ENCODE measurements around the gene ABCG4.
"Not testable (repeated sequence)": the region's sequence is repeated elsewhere in the genome, so short reads cannot be mapped to it uniquely, and the experiment has no call there.

Gene ABCG4

DNA sequence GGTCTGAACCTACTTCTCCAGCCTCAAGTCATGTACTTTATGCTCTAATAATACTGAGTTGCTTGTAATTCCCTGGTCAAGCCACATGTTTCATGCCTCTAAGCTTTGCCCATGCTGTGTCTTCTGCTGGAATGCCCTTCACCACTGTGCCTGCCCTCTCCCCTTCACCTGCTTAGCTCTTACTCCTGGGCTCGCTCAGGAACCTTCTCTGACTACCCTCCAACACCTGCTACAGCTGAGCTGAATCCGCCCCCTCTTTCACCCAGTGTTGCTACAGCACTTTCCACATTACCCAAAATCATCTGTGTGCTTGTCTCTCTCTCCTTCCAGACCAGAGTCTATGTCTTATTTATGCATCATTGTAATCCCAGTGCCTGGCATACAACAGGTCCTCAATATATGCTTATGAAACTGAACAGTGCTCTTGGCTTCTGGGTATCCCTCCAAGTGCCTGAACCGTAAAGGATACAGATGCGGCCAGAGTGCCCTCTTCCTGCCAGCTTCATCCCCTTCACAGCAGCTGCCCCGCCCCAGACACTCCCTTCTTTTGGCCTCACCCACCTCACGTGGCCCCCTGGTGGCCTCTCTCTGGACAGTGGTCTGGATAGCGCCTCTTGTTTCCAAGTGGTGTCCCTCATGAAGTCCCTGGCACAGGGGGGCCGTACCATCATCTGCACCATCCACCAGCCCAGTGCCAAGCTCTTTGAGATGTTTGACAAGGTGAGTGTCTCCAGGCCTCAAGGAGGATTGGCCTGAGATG lies 7.1 kb downstream of the ABCG4 start:
- DNase-seq, result no peak

DNA sequence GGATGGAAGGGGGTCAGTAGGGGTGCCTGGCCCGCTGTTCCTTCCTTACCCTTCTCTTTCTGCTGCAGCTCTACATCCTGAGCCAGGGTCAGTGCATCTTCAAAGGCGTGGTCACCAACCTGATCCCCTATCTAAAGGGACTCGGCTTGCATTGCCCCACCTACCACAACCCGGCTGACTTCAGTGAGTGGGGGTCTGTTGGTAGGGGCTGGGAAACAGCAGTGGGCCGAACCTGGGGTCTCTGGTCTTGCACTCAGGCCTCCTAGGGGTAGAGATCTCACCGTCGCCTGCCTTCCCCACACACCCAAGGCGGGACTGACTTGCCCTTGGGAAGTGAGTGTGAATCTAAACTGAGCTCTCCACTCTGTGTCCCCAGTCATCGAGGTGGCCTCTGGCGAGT lies 7.6 kb downstream of the ABCG4 start:
- DNase-seq, result no peak

DNA sequence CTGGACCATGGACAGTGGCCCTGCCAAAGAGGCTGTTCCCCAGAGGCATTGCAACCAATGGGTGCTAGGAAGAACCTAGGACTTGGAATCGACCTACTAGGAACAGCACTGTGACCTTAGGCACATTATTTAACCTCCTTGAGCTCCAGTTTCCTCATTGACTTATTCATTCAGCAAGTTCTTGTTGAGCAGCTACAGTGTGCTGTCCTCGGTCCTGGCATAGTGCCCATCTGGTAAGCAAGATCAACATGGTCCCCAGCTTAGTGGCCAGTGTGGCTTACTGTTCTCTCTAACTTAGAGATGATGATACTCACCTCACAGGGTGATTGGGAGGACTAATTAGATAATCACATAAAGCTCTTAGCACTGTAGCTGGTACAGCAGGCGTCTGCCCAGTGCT lies 8.2 kb downstream of the ABCG4 start:
- DNase-seq, result no peak

DNA sequence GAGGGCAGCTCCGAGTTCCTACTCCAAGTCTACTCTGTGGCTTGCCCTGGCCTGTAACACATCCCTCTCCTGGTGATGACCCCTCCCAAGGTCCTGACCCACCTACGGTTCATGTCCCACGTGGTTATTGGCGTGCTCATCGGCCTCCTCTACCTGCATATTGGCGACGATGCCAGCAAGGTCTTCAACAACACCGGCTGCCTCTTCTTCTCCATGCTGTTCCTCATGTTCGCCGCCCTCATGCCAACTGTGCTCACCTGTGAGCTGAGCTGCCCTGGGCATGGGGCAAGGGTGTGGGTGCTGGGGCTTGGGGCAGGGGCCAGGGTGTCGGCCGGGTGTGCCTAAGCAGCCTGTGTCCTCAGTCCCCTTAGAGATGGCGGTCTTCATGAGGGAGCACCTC lies 9.6 kb downstream of the ABCG4 start:
- DNase-seq, result no peak

DNA sequence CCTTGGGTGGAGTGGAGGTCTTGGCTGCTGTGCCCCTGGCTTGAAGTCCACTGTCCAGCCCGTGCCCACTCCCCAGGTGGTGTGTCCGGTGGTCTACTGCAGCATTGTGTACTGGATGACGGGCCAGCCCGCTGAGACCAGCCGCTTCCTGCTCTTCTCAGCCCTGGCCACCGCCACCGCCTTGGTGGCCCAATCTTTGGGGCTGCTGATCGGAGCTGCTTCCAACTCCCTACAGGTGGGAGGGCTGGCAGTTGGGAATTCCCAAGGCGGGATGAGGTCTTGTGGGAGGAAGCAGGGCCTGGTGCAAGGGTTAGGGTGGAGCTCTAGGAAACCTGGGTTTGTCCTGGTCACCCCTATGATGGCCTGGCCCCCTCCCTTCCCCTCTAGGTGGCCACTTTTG lies 11.3 kb downstream of the ABCG4 start:
- DNase-seq, result no peak

DNA sequence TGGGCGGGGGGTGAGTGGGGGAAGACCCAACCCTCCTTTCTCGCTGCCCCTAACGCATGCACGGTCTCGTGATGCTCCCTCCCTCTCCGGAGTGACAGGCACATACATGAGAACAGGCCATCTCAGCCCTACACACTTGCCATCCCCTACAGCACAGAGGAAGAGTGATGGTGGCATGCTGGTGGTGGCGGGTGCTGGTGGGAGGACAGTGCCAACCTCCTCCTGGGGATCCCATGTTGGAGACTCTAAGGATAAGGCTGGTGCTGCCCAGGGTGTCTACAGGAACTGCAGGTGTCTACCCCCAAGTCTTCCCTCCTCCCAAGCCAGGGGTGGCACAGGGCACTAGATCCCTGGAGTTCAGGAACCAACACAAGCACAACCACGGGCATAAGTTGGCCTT lies 13.0 kb downstream of the ABCG4 start:
- DNase-seq, result no peak

DNA sequence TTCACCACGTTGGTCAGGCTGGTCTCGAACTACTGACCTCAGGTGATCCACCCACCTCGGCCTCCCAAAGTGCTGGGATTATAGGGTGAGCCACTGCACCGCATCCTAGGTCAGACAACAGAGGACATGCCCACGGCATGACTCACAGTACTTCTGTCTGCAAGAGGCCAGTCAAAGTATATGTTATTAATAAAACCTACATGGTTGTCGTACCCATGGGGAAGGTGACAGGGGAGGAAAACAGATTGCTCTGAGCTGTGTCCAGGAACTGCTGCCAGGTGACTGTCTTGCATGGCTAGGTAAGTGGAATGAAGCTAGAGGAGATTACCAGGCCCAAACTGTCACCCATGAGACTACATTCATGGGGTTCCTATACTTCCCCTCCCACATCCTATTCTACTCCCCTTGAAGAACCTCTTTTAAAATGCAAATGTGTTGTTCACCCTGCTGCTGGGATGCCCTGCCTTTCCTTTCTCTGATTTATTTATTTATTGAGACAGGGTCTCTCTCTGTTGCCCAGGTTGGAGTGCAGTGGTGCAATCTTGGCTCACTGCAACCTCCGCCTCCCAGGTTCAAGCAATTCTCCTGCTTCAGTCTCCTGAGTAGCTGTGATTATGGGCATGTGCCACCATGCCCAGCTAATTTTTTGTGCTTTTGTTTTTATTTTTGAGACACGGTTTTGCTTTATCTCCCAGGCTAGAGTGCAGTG lies 17.7 kb downstream of the ABCG4 start:
- no peak for DNase-seq

DNA sequence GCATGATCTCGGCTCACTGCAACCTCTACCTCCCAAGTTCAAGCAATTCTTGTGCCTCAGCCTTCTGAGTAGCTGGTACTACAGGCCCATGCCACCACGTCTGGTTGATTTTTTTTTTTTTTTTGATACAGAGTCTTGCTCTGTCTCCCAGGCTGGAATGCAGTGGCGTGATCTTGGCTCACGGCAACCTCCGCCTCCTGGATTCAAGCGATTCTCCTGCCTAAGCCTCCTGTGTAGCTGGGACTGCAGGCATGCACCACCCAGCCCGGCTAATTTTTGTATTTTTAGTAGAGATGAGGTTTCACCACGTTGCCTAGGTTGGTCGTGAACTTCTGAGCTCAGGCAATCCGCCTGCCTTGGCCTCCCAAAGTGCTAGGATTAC lies 18.2 kb downstream of the ABCG4 start:
- not testable (repeated sequence) for DNase-seq

DNA sequence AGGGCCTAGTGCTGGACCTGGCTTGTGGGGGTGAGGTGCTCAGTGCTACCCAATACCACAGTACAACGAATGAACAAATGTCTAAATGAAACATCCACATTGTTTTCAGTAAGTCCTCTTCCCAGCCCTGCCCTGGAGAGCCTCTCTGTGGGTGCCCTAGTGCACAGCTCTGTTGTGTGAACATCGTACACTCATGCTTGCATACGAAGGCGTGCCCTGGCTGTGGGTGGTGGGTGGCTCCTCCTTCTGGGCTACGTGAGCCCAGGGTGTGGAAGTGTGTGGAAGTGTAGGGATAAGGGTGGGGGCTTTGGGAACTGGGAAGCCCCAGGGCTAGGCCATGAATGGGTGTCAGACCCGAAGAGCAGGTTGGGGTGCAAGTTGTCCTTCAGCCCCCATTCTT lies 19.1 kb downstream of the ABCG4 start:
- no peak for DNase-seq

DNA sequence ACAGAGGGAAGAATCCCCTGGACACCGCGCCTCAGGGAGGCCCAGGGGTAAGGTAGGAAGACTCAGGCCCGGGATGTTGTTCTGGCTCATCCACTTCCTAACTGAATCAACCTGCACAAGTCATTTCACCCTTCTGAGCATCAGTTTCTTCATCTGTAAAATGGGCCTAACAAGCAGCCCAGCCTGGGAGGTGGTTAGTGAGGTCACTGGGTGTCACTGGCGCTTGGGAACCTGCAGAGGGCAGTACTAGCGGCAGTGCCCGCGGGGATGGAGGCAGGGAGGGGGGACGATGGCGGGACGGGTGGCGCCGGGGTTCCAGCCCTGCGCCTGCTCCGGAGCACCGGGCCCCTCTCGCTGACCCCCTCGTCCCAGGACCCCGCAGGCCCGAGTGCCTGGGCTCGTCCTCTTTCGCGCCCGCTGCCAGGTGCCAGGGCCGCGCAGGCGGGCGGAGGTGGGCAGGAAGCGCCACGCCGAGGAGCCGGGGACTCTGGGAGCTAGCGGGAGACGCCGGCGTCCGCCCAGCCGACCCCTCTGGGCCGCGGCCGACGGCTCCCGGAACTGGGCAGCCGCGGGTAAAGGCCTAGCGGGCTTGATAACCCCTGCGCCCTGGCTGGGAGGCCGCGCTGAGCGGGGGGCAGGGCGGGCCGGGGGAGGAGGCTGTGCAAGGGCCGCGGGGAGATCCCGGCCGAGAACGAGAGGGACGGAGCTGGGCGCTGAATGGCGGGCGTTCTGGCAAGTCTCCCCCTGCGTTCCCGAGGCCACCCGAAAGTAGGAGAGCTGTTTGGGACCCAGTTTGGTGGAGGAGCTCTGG lies 19.8 kb downstream of the ABCG4 start, which contains the start of gene NLRX1:
Gene NLRX1, plus strand, starts transcription at position 255 of the 811 bp plus-strand sequence. CDS start 2,679 bp downstream, outside the sequence.
- DNase-seq, result peak; percentile 85

DNA sequence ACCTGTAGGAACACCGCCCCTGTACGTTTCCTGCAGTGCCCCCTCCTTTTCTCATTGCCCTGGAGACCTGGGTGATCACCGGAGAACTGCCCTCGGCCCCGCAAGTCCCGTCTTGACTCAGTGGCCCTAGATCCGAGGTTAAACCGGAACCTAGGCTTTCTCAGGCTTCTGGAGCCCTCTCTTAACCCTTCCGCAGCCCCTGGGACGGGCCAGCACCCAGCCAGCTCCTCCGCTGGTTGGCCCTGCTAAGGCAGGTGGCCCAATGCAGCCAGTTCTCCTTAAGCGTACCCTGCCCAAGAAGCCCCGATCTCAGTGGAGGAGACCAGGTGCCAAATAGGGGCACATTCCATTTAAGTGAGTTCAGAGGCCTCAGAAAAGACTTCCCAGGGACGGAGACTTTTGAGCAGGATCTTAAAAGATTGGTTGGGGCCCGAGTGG lies 20.4 kb downstream of the ABCG4 start:
- DNase-seq, result peak; percentile 21

DNA sequence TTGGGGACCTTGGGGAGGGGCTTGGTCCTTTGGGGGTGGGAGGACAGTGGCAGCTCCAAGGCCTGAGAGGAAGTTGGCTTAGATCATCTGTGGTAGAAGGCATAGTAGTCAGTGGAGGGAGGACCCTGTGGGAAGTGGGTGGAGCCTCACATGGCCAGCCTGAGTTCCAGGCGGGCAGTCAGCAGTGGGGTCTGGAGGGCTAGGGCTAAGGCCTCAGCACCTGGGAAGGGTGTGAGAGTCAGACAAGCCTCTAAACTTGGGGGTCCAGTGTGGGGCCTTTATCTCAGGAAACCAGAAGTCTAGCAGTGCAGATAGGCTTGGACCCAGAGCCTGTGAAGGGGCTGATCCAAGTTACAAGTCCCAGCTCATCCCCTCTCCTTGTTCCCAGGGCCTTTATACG lies 23.7 kb downstream of the ABCG4 start:
- DNase-seq, result peak; percentile 26

DNA sequence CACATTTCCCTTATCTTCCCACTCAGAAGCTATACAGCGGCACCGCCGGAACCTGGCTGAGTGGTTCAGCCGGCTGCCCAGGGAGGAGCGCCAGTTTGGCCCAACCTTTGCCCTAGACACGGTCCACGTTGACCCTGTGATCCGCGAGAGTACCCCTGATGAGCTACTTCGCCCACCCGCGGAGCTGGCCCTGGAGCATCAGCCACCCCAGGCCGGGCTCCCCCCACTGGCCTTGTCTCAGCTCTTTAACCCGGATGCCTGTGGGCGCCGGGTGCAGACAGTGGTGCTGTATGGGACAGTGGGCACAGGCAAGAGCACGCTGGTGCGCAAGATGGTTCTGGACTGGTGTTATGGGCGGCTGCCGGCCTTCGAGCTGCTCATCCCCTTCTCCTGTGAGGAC lies 24.6 kb downstream of the ABCG4 start:
- DNase-seq, result no peak

DNA sequence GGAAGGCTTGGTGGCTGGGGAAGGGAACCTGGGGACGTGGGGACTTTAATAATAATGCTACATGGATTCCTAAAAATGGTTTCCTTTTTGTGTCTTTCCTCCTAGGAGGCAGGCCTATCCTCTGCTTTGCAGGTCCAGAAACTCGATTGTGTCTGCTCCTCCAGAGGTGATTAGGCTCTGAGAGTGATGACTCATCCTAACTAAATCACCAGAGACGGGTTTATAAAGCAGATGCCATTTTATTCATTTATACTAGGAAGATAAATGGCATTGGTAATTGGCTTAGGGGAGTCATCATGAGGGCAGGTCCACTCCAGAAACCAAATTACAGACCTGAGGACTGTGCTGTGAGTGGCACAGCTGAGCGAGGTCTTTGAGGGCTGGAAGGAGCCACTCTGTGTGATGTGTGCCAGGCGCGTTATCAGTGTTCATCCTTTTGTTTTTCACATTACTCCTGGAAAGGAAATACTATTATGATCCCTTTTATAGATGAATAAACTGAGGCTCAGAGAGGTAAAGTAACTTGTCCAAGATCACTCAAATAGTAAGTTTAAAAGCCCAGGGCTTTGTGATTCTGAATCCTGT lies 26.7 kb downstream of the ABCG4 start:
- DNase-seq, result no peak

DNA sequence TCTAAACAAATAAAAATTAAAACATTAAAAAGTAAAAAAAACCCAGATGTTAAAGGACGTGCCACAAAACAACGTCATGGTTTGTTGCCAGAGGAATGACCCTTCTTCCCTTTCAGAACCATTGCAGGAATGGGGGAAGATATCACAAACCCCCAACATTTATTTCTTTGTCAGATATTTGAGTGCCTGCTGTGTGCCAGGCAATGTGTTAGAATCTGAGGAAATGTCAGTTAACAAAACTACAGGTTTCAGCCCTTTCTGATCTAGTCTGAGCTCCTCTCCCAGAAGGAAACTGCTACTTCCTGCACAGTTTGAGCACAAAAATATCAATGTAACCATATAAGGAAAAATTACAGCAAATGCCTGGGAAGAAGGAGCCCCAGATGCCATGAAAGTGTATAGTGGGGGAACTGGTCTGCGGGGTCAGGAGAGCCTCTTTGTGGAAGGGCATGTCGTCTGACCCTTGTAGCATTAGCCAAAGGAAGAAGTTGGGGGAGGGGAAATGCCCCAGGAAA lies 29.4 kb downstream of the ABCG4 start:
- no peak for DNase-seq

DNA sequence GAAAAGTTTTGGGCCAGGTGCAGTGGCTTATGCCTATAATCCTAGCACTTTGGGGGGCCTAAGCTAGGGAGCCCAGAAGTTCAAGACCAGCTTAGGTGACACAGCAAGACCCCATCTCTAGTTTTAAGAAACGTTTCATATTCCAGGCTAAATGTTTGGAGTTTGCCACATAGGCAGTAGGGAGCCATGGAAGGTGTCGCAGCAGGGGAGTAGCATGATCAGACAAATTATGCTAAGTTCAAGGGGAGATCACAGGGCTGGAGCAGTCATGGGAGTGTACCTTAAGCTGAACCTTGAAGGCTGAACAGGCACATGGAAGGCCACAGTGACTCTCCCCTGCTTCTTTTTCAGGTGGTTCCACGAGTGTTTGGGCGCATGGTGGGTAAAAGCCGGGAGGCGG lies 30.5 kb downstream of the ABCG4 start:
- DNase-seq, result no peak

DNA sequence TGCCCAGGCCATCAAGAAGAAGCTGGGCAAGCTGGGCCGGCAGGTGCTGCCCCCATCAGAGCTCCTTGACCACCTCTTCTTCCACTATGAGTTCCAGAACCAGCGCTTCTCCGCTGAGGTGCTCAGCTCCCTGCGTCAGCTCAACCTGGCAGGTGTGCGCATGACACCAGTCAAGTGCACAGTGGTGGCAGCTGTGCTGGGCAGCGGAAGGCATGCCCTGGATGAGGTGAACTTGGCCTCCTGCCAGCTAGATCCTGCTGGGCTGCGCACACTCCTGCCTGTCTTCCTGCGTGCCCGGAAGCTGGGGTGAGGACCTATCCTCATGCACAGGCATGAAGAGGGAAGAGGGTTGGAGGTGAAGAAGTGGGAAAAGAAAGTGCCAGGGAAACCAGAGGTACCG lies 31.1 kb downstream of the ABCG4 start:
- DNase-seq, result no peak

DNA sequence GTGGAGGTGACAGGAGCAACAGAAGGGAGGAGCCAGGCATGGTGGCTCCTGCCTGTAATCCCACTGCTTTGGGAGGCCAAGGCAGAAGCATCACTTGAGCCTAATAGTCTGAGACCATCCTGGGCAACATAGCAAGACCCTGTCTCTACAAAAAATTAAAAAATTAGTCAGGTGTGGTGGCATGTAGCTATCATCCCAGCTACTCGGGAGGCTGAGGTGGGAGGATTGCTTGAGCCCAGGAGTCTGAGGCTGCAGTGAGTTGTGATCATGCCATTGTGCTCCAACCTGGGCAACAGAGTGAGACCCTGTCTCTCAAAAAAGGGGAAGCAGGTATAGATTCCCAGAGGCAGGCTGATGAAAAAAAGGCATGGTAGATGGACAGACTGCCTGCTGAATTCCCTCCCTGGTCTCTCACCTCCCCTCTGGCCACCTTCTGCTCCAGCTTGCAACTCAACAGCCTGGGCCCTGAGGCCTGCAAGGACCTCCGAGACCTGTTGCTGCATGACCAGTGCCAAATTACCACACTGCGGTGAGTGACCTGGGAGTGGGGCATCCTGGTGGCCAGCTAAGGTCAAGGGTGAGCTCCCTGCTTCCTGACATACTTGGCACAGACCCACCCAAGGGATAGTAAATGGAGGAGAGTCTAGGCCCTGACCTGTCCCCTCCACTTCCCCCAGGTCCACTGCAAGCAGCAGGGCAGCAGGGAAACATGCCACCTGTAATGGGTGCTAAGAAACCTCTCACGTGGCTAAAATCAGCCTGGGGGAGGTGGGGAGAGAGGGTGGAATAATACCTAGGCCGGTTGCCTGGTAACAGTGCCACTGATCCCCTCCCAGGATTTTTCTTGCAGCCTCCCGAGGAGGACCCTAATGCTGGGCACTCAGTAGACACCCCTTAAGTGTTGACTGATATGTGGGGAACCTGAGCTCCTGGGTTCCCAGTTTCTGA lies 32.2 kb downstream of the ABCG4 start:
- no peak for DNase-seq

DNA sequence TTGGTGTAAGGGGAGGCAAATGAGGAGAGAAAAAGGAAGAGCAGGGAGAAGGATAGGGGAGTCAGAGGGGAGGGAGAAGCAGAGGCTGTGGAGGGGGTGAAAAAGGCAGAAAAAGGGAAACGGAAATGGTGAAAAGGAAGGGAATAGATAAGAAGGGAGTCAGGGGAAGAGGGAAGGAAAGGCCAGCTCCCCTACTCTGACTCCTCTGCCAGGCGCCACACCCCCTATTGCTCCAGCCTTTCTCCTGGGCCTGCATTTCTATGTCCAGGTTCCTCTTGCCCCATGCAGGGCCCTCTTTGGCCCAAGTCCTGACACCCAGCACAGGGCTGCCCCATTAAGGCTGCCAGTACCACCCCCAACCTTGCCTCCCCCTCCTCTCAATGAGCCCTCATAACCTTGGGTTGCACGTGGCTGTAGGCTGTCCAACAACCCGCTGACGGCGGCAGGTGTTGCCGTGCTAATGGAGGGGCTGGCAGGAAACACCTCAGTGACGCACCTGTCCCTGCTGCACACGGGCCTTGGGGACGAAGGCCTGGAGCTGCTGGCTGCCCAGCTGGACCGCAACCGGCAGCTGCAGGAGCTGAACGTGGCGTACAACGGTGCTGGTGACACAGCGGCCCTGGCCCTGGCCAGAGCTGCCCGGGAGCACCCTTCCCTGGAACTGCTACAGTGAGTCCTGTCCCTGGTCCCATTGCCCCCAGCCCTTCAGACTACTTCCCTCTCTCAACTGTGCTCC lies 33.0 kb downstream of the ABCG4 start:
- DNase-seq, result no peak

DNA sequence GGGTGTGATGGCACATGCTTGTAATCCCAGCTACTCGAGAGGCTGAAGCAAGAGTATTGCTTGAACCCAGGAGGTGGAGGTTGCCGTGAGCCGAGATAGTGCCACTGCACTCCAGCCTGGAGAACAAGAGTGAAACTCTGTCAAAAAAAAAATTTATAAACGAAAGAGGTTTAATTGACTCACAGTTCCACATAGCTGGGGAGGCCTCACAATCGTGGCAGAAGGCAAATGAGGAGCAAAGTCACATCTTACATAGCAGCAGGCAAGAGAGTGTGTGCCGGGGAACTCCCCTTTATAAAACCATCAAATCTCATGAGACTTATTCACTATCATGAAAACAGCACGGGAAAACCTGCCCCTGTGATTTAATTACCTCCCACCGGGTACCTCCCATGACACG lies 35.5 kb downstream of the ABCG4 start:
- not testable (repeated sequence) for DNase-seq

DNA sequence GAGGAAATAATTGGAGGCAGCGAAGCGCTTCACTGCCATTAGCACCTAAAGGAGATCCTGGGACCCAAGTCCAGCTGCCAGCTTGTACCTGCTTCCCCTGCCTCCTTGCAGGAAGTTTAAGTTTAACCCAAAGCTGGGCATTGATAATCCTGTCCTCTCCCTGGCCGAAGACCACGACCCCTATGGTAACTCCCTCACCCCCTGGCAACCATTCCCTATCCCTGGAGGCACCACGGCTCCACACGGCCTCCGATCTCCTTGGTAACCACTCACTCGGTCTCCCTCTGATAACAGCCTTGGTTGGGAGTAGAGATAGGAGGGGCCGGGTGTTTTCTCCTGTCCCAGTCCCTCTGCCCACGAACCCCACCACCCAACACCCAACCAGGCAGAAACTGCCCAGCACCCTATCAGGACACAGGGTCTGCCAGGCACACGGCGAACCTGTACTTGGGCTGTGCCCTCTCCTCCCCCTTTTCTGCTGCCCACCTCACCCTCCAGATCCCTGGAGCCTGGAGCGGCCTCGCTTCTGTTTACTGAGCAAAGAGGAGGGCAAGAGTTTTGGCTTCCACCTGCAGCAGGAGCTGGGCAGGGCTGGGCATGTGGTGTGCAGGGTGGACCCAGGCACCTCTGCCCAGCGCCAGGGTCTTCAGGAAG lies 37.3 kb downstream of the ABCG4 start:
- no peak for DNase-seq
